ENCODE data around the gene SORL1-AS1.

Gene SORL1-AS1

GRCh38 chr11:121451986-121452608, 670 bp downstream of the SORL1-AS1 start, which contains the start of gene SORL1:
Gene SORL1, plus strand, starts transcription at chr11:121452314. Its CDS starts 18 bp downstream, at chr11:121452332.
- peak; percentile 47 for DNase-seq (ENCODE audit: low read depth)

- DNase-seq (ENCODE audit: low read depth), result no peak
Observed at GRCh38 chr11:121451178-121451985, 1.4 kb downstream of the SORL1-AS1 start.

DNA sequence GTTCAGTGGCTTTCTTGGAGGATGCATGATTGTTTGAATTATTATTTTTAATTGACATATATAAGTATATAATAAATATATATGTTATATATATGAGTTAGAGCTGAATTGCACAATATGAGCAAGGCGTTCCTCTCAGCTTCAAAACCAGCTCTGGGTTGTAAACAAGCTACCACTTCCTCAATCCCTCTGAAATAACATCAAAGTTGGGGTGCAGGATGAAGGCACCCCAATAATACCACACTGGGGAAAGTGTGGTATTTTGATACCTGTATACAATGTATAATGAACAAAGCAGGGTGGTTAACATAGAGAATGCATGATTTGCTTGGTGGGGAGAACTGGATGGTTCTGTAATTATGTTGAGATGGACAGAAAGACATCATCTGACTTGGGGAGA, 2.4 kb downstream of the SORL1-AS1 start:
- DNase-seq (ENCODE audit: low read depth), result no peak

GRCh38 chr11:121449626-121450025, 3.1 kb downstream of the SORL1-AS1 start:
- DNase-seq (ENCODE audit: low read depth), result no peak

DNA sequence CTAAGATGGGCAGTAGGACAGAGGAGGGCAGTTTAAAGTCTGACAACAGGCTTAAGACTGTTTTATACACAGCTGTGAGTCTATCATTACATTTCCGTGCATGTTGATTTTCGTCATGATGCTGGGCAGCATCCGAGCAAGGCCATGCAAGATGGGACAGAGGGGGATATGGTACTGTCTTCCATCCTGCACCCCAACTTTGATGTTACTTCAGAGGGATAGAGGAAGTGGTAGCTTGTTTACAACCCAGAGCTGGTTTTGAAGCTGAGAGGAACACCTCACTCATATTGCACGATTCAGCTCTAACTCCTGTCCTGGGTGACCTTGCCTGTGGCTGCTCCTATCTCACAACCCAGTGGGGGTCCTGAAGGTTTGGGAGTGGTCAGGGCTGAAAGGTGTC, 3.6 kb downstream of the SORL1-AS1 start:
- DNase-seq (ENCODE audit: low read depth), result no peak

- no peak for DNase-seq (ENCODE audit: low read depth)
Observed at GRCh38 chr11:121448431-121448941, 4.3 kb downstream of the SORL1-AS1 start.

DNA sequence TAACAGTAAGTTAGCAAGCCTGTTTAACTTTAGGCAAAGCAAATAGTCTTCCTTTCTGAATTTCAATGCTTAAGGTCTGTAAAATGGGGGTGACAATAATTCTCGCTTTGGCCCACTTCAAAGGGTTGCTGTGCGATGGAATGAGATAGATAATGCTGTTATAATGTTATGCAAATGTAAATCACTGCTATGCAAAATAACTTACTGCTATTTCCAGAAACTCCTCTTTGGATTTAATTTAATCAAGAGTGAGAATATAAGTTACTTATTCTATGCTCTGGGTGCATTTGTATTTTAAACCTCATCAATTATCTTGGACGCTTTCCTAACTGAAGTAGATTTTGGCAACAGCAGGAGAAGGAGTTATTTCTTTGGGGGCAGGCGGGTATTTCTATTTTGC, 4.8 kb downstream of the SORL1-AS1 start:
- no peak for DNase-seq (ENCODE audit: low read depth)

DNA sequence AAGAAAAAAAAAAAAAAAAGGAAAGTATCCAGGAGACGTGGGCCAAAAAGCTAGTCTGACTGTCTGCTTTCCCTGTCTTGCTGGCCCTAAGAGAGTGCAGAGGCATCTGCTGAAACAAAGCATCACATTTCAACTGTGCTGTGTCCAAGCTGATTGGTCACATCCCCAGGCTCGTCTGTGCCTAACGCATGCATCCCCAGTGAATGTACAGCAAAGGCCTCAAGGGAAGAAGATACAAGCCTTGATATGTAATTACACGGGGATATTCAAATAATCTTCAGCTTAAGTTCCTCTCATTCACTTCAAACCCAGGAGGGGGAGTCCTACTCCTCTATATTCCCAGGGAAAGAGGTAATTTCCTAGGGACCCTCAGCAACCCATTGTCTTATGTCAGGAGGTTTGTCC, 6.0 kb downstream of the SORL1-AS1 start:
- no peak for DNase-seq (ENCODE audit: low read depth)

DNA sequence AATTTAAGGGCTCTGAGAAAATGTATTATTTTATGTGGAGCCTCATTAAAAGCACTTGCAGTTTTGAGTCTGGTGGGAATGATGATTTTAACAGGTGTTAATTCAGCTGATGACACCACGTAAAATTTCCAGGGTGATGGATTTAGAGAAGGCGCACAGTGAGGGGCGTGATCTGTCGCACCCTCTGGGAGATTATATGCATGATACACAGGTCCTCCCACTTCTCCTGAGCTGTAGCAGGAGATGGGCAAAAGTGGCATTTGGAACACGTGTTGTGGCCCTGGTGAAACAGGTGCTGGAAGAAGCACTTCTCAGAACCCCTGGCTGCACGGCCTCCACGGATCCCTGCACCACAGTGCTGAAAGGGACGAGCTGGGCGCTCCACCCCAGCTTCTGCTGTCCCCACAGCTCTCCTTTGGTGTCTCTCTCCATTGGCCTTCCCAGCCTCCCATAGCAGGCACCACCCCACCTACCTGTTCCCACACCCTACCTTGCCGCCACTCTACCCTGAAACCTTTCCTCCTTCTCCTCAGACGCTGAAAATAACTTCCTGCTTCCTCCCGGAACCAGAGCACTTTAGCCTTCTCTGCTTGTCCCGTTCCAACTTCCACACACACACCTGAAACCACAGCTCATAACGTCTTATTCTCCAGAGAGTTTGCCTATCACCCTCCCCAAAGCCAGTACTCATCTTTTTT, 7.5 kb downstream of the SORL1-AS1 start:
- DNase-seq (ENCODE audit: low read depth), result no peak

GRCh38 chr11:121444526-121444925, 8.2 kb downstream of the SORL1-AS1 start:
- no peak for DNase-seq (ENCODE audit: low read depth)

DNA sequence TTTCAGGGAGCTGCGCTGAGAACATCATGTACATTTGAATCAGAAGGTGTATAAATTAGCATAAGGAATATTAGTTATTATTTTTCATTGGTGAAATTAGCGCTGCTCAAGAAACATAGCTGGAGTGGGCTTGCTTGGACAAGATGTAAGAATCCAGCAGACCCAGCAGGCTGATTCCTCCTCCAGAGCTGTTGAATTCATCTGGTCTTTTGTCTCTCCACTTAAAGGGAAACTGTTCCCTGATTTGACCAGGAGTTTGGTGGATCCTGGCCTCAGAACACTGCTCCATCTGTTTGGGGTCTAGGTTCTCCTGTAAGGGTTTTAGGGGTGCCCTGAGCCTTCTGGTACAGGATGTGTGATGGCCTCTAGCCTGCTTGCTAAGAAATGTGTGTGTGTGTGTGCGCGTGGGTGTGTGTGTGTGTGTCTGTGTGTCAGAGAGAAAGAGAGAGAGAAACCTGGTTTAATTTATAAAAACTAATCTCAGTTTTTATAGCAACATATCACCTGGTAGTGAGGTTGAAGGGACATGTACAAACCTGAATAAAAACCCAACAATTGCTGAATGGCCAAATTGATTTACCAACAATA, 9.0 kb downstream of the SORL1-AS1 start:
- no peak for DNase-seq (ENCODE audit: low read depth)

DNA sequence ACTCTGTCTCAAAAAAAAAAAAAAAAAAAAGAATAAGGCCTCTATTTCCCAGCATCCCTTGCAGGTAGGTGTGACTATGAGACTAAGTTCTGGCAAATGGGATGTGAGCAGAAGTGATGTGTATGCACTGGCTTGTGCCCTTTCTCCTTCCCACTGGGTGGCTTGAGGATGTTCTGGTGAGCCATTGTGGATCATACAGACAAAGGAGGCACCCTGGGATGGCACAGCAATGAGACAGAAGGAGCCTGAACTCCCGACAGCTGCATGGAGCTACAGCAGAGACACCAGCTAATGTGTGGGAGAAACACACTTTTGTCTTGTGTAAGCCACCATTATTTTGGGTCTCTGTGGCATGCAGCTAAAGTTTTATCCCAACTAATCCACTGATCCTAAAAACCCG, 11.2 kb downstream of the SORL1-AS1 start:
- no peak for DNase-seq (ENCODE audit: low read depth)

DNA sequence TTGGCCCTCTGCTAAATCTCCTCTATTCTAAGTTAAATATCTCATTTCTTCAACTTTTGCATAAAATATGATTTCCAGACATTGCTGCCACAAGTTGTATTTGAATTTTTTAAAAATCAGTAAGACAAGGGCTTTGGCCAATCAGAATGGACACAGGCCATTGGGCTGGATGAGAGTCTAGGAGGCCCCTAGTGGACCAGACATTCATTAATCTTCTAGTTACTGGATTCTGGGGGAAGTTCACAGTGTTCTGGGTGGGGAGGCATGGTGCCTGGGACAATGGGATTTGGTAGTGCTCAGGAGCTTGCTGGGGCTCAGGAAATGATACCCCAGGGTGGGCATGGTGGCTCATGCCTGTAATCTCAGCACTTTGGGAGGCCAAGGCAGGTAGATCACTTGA, 13.0 kb downstream of the SORL1-AS1 start:
- no peak for DNase-seq (ENCODE audit: low read depth)

GRCh38 chr11:121439337-121439736, 13.4 kb downstream of the SORL1-AS1 start:
- DNase-seq (ENCODE audit: low read depth), result no peak

DNA sequence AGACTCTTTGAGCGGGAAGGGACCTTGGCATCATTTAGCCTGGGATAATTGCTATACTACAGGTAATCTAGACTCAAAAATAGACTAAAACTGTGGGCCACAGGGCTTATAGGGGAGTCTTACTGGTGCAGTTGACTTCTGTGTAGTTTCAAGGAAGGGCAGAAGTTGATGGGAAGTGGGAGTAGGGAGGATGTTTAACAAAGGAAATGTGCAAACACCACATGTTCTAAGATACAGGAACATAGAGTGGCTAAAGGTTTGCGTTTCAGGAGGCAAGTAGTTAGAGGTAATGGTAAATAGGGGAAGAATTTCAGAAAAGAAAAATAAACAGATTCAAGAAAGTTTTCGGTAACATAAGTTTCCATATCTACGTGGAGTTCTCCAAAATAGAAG, 15.1 kb downstream of the SORL1-AS1 start:
- DNase-seq (ENCODE audit: low read depth), result no peak

DNA sequence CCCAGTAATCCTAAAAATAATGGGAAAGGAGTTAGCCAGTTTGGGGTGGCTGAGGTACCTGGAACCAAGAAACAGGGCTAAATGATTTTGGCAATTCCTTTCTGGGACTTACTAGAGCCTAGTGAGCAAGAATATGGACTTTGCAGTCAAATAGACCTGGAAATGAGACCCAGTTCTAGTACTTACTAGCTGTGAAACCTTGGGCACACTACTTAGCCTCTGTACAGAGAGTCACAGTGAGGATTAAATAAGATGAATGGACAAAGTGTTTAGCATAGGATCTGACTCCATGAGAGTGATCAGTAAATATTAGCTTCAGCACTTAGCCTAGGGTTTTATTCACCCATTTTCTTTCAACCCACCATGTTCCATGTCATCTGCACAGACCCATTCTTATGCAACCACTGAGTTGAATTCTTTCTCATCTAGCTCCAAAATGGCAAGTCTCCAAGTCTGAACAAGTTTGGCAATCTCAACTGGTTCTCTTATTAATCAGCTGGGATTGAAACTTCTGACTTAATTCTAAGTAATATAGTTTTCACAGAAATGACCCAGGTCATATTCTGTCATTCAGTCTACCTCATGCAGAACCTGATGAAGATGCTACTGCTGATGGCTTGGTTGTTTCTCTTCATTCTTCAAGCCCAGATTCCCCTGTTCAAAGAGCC, 15.6 kb downstream of the SORL1-AS1 start:
- DNase-seq (ENCODE audit: low read depth), result no peak

- DNase-seq (ENCODE audit: low read depth), result no peak
Observed at GRCh38 chr11:121435551-121436511, 16.9 kb downstream of the SORL1-AS1 start.

GRCh38 chr11:121435132-121435531, 17.6 kb downstream of the SORL1-AS1 start:
- DNase-seq (ENCODE audit: low read depth), result no peak

DNA sequence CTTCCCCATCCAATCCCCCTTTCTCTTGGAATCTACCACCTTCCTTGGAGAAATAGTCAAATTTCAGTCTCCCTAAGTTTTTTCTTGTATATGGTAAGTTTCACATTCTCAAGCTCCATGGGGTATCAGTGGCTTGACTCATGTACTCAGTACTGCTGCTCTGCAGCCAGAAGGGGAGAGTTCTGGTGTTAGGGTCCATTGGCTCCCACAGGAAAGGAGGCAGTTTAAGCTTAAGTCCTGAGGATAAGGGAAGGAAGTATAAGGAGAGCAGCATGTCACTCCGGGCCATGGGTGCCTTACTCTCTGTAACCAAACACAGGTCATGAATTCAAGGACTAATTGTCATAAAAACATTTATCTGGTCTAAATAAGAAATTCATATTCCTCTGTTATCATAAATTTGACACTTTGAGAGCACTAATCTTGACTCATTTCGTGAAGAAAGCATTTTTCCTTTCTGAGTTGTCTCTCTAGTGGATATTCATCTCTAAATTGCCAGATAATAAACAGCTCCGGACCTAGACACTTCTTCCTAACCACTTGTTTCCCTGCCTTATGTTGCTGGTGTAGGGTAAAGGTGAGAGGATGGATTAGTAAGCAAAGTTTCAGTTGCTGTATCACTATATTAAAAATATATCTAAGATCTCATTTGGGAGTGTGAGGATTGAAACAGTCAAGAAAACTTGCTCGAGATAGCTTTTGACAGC, 20.8 kb downstream of the SORL1-AS1 start:
- no peak for DNase-seq (ENCODE audit: low read depth)

- no peak for DNase-seq (ENCODE audit: low read depth)
Observed at GRCh38 chr11:121429556-121429955, 23.2 kb downstream of the SORL1-AS1 start.

All from stimulated activated CD8-positive, alpha-beta memory T cell treated with anti-CD3 and anti-CD28 coated beads, Interleukin-15, amount 100 ng/mL, for 24 hours (primary cell).